ENCODE data around the gene LACC1. TPM values are rescaled to one million over a fixed set of nuclear protein-coding genes. Genes with fewer than 3 reads are reported as not detected.

LACC1 gene
- total RNA-seq, result 5.5 and 7.2 TPM in 2 replicates

DNA sequence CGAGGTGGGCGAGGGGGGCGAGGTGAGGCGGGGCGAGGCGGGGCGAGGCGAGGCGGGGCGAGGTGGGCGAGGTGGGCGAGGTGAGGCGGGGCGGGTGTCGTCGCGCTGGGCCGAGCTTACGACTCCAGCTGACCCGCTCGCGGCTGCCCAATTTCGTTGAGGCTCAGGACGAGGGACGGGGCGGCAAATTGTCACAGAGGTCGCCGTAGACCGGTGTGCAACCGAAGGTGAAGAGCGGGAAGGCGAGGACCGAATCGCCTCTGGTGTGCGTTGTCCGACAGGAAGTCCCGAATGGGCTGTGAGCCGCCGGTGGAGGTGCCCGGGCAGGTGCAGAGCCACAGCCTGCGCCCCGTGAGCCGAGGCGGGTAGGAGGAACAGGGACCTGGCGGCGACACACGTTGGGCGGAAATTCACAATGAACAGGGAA lies at the start of gene LACC1:
TSS of gene LACC1 (plus strand) at position 150 of the 427 bp plus-strand sequence. CDS start 1,082 bp downstream, outside the sequence.
- DNase-seq (ENCODE audit: extremely low read depth, low read depth, low spot score), result no peak

DNA sequence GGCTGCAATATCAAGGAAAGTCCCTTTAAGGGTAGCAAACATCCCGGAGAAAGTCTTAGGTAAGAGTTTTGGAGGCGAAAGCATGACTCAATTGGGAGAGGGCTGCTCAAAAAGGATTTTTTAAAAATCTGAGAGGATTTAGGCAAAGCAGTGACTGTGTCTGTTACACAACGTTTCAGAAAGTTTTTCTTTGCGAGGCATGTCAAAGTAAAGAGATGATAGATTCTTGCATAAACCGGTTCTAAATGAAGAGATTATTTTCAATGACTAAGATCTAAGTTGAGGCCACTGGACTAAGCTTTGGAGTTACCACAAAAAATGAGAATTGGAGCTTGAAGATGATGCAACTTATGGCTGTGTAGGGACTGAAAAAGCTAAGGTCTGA lies 49.2 kb upstream of the LACC1 start:
- no peak for DNase-seq (ENCODE audit: extremely low read depth, low read depth, low spot score)

DNA sequence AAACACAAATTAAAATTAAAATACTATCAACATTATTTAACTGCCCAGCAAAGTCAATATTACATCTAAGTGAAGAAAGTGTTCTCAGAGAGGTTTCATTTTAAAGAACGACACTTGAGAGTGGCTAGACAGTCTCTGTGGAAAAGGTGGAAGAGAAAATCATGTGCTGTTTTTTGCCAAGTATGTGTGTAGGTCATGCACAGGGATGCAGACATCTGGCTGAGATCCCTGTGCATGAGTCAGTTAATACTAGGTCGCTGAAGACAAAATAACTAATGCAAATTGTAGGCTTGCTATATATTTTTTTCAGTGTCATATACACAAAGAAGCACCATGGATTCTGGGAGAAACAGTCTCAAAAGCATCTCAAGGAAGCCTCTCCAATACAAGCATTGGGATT lies 48.6 kb upstream of the LACC1 start:
- DNase-seq (ENCODE audit: extremely low read depth, low read depth, low spot score), result no peak

DNA sequence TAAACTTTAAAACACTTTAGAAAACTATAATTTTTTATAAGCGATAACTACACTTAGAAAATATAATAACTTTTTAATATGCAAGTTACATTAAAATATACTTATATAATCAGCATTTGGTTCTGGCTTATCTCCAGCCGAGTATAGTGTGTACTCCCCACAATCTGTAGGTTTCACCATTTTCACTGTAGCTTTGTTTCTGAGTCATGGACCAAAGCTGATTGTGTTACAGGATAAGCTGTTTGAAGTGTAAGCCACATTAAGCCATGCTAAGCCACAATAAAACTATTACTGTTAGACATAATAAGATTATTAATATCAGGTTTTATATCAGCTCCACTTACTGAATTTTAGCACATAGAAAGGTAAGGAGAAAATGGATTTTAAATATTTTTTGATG lies 44.0 kb upstream of the LACC1 start:
- DNase-seq (ENCODE audit: extremely low read depth, low read depth, low spot score), result no peak

DNA sequence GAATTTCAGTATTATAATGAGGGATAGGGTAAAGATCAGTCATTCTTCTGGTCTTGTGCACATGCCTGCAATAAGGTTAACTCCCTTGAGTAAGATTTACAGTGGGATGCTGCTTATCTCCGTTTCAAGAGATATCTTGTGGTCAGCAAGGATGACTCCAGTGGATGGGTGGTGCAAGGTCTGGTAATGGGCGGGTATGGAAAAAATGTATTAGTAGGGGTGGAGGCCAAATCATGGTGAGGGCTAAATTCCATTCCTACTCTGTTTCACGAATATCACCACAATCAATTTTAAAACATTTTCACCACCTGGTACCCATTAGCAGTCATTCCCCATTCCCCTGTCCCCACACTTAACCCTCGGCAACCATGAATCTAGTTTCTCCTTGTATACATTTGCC lies 40.8 kb upstream of the LACC1 start:
- DNase-seq (ENCODE audit: extremely low read depth, low read depth, low spot score), result no peak

DNA sequence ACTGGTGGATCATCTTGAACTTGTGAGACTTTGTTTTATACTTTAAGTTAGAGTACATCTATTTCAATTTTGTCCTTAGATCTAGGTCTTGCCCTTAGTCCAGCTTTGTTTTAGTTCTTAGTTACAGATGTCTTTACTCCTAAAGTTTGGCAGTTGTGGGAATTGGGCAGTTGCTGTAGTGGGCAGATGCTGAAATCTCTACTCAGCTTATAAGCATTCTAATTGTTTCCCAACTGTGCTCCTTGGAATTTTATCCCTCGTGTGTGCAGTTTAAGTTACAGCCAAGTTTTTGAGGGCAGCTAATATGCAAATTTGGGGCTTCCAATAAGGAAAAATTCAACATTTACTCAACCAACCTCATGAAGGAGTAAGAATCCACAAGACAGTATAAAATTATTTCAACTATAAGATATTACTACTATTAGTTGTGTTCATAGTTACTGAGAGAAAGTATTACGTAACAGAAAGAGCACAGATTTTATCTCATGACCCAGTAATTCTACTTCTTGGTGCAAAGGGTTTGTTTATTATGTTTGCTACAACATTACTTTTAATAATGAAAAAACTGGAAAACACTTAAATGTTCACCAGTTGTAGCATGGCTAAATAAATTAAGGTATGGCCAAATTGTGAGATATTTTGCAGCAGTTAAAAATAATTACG lies 33.1 kb upstream of the LACC1 start:
- DNase-seq (ENCODE audit: extremely low read depth, low read depth, low spot score), result no peak

DNA sequence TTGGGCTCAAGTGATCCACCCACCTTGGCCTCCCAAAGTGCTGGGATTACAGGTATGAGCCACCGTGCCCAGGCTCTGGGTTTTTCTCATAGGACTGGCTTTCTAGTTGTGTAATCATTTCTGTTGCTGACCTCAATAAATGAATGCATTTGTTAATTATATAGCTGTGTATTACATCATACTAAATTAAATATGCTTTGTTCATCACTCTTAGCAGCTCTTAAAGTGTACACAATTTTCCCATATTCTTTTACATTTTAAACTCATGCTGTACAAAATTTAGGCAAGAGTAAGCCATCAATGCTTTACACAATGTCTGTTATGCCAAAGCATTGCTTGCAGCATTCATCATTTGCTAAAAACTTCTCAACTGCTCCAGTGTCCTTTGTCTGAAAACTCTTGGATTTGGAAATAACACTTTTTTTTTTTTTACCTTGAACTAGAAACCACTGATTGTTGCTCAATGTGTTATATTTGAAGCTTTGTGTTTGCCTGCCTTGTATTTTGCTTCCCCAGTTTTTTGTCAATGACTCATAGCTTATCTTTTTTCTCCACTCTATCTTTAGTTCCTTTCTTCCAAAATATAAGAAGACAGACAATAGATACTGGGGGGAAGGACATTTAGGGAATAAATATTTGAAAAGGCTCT lies 31.6 kb upstream of the LACC1 start:
- DNase-seq (ENCODE audit: extremely low read depth, low read depth, low spot score), result peak; percentile 29

DNA sequence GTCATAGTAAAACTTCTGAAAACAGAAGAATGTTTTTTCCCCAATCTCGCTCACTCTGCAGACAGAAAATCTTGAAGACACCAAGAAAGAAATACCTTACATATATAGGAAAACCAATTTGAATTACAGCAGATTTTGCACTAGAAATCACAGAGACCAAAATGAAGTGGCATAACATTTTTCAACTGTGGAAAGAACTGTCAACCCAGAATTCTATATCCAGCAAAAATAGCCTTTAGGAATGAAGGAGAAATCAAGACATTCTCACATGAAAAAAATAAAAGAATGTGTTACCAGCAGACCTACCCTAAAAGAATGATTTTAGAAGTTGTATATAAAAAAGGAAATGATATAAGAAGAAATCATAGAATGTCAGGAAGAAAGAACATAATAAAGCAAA lies 28.8 kb upstream of the LACC1 start:
- no peak for DNase-seq (ENCODE audit: extremely low read depth, low read depth, low spot score)

DNA sequence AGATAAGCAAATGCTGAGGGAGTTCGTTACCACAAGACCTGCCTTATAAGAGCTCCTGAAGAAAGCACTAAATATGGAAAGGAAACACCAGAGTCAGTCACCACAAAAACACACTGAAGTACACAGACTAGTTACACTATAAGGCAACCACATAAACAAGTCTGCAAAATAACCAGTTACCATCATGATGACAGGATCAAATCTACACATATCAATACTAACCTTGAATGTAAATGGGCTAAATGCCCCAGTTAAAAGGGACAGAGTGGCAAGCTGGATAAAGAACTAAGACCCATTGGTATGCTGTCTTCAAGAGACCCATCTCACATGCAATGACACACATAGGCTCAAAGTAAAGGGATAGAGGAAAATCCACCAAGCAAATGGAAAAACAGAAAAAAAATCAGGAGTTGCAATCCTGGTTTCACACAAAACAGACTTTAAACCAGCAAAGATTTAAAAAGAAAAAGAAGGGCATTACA lies 26.7 kb upstream of the LACC1 start:
- no peak for DNase-seq (ENCODE audit: extremely low read depth, low read depth, low spot score)

DNA sequence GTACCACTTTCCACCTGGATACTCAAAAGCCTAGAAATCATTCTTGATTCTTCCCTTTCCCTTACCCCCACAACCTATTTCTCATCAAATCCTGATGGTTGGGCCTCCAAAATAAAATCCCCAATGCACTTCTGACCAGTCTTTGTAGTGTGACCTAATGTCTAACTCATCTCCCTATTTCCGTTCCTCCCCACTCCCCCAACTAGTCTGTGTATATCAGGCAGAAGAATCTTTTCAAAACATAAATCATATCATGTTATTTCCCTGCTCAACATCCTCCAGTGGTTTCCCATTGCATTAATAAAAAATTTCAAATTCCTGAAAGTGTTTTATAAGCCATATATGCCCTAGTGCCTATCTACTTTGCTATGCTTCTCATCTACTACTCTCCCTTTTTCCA lies 17.8 kb upstream of the LACC1 start:
- DNase-seq (ENCODE audit: extremely low read depth, low read depth, low spot score), result no peak

DNA sequence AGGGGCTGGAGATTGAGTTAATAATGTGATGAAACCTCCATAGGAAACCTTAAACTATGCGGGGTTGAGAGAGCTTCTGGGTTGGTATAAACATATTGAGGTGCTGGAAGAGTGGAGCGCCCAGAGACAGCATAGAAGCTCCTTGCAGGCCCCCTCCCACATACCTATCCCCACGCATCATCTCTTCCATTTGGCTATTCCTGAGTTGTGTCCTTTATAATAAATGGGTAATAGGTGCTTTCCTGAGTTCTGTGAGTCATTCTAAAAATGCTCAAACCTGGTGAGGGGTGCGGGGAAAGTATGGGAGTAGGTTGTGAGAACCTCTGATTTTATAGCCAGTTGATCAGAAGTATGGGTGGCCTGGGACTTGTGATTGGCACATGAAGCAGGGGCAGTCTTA lies 14.8 kb upstream of the LACC1 start:
- DNase-seq (ENCODE audit: extremely low read depth, low read depth, low spot score), result no peak

DNA sequence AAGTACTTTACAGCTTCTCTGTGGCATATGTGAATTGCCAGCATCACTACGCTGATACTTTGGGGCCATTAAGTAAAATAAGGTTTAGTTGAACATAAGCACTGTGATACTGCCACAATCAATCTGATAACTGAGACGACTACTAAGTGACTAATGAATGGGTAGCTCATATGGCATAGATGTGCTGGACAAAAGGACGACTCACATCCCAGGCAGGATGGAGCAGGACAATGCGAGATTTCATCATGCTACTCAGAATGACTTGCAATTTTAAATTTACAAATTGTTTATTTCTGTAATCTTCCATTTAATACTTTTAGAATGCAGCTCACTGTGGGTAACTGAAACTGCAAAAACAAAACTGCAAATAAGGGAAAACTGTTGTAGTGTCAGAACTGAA lies 13.8 kb upstream of the LACC1 start:
- DNase-seq (ENCODE audit: extremely low read depth, low read depth, low spot score), result no peak

DNA sequence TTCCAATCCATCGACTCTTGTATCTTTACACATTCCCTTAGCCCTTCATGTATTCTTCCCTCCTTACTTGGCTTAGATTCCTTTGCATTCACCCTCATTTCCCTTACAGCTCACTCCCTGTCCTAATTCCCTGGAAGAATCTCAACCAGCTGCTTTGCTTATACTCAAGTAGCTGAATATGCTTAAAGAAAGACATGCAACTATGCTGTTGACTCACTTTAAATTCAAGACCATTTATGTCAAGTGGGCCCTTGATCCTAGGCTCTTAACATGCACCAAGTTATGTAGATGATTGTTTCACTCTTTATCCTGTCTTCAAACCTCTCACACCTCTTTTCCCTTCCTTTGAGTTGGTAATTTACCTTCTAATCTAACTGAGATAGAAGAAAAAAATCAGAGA lies 7.5 kb upstream of the LACC1 start:
- no peak for DNase-seq (ENCODE audit: extremely low read depth, low read depth, low spot score)

DNA sequence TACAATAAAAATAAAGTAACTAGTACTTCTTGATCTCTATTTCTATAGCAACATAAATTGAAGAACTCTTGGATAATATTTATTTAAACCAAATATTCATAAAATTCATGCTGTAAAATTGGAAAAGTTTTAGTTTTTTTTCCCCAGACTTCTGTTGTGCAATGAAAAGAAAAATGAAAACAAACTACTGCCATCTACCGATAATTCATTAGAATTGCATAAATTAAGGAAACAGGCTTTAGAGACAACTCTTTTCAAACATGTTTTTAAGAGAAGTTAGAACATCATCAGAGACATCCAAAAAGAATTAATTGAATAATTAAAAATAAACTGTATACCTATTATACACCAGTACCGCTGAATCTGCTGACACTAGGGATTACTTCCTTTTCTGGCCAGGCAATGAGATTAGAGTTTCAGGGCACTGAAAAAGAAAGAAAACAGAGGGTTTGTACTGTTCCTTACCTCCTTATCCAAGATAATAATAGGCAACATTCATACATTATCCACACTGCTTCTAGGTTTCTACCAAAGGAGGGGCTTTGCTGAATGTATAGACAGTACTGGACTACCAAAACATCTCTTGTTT lies 5.1 kb upstream of the LACC1 start:
- DNase-seq (ENCODE audit: extremely low read depth, low read depth, low spot score), result no peak

DNA sequence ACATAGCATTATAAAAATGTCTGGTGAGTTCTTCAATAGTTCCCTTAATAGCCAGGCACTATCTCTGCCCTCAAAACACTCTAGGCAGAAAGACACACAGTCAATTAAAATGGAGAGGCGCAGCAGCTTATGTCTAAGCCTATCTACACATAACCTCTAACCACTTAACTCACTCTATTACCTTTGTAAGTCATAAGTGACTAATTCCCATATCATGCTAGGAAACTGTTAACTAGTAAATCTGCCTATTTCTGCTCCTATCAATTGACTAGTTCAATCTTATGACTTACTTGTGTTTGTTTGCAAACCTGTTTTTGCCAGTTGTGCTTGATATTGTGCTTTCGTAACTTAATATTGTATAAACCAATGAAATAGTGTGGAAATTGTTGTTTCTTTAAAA lies 3.3 kb upstream of the LACC1 start:
- DNase-seq (ENCODE audit: extremely low read depth, low read depth, low spot score), result no peak

DNA sequence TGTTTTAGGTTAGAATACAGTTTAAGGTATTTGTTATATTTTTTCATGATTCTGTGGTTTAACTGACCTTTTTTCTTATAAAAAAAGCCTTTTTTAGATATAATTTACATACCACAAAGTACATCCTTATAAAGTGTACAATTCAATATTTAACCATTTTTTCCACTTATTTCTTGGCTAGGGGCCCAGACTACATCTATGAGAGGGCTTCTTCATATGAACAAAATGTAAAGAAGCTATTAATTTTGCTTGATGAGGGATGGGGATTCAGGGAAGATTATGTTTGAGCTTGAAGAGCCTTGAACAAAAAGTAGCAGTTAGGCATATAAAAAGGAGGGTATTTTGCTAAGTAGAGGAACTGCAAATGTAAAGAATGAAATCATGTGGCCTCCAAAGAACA lies 2.4 kb upstream of the LACC1 start:
- no peak for DNase-seq (ENCODE audit: extremely low read depth, low read depth, low spot score)

DNA sequence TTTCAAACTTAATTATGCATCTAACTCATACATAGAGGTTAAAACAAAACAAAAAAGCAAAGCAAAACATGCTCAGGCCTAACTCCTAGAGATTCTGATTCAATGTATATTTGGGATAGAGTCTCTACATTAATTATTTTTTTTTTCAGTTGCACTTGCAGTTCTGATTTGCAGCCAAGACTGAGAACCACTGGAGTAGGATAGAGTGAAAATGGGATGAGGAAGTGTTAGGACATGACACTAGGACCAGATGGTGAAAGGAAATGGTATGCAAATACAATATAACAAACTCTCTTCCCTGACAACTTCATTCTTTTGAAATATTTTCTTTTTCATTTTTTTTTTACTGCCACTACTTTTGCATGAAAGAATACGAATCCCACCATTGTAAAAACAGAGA lies 1.9 kb upstream of the LACC1 start:
- DNase-seq (ENCODE audit: extremely low read depth, low read depth, low spot score), result no peak

DNA sequence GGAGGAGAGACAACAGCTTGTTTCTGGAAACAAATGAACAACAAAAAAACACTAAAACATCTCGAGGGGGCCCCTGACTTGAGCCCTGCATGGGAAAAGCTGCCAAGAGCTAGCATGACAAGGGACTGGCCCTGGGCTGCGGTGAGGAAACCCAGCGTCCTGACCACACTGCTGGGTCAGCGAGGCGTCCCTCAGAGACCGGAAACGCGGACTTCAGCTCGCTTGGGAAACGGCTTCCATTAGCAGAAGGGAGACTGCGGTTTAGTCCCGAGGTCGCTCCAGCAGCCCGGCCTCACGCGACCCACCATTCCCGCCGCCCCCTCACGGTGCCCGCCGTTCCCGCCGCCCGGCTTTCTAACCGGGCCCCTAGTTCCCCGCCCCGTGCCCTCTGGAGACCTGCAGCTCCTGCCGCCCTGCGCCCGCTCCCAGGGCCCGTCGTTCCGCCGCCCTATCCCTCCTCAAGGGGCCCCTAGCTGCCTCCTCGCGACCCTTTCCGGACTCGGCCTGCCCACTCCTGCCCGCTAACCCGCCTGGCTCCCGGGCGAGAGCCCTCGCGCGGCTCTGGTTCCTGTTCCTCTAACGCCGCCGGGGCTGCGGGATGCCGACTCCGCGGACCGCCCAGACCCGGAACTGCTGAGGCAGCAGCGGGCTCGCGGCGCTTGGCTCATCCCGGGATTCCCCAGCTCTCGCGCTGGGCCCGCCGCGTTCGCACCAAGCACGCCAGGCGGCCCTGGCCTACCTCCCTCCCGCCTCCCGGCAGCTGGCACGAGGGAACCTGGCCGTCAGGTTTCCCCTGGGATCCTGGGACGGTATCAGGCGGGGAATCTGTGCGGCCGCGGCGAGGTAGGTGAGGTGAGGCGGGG lies 581 bp upstream of the LACC1 start, which contains the start of gene CCDC122:
TSS of gene CCDC122 (minus strand) at position 849 of the 863 bp plus-strand sequence. CDS start 10,364 bp downstream, outside the sequence.
- DNase-seq (ENCODE audit: extremely low read depth, low read depth, low spot score), result peak; percentile 18

DNA sequence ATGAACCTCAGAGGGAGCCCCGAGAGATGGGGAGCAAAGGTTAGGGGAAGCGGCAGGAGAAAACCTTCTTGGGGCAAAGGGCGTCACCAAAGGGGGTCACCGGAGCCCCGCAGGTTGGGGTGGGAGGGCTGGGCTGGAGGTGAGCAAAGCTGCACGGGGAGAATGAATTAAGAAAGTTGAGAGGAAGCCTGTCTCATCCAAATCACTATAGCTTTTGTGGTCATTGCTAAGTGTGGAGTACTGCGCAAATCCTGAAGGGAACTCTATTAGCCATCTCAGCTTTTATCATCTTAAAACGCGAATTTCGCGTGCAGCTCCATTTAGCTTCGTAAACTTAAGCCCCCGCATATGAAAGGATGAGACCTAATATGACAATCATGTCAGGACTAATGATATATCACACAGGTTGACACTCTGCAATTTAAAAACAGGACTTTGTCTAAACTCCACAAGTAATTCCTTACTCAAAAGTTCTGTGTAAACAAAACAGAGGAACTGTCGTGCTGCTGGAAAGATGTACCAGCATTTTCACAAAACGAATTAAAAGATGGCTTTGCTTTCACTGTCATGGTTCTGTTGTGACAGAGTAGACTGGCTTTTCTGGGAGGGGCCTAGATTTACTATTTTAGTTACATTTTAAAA lies 631 bp downstream of the LACC1 start:
- no peak for DNase-seq (ENCODE audit: extremely low read depth, low read depth, low spot score)

DNA sequence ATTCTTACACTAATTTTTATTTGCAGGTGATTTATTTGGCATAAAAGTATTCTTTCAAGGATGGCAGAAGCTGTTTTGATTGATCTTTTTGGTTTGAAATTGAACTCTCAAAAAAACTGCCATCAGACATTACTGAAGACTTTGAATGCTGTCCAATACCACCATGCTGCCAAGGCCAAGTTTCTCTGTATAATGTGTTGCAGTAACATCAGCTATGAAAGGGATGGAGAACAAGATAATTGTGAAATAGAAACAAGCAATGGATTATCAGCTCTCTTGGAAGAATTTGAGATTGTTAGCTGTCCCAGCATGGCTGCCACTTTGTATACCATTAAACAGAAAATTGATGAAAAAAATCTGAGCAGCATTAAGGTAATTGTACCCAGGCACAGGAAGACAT lies 1.2 kb downstream of the LACC1 start:
- DNase-seq (ENCODE audit: extremely low read depth, low read depth, low spot score), result no peak

DNA sequence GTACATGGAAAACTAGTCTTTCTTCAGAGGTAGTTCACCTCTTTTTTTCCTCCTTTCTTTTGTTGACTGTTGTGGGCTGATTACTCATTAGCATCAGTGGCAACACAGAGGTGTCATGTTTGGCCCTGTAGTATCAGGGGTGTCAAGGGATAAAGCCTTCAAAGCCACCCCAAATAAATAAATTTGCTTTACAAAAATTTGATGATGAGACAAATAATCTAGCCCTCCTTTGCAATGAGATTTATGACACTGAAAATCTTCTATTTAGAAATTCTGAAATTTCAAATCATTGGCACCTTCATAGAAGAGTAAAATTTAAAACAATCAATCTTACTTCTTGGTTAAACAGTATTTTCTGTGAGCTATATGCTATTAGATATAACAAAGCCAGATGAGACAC lies 1.9 kb downstream of the LACC1 start:
- DNase-seq (ENCODE audit: extremely low read depth, low read depth, low spot score), result no peak
